WTC11 (cell line): ENCODE data around the gene S100PBP. TPM values are rescaled to one million over a fixed set of nuclear protein-coding genes. Genes with fewer than 3 reads are reported as not detected.

Experiments used
- CDX4 ChIP-seq: fragments of 250-450 bp; sonication (Bioruptor Pico); IDR thresholded peaks from 2 replicates; pipeline ENCODE4 v1.9.0; 2021; ENCODE audit warnings: moderate library complexity, mild to moderate bottlenecking, inconsistent platforms, borderline replicate concordance
- CREB1 ChIP-seq: sonication (generic); formaldehyde crosslinking; IDR thresholded peaks from 2 replicates; pipeline ENCODE4 v1.8.0; 2023; ENCODE audit warnings: mild to moderate bottlenecking, missing genetic modification reagents
- GABPB1 ChIP-seq: sonication (generic); formaldehyde crosslinking; IDR thresholded peaks from 2 replicates; pipeline ENCODE4 v1.8.1; 2023; ENCODE audit warnings: mild to moderate bottlenecking, missing genetic modification reagents
- HMGA2 ChIP-seq: fragments of 250-450 bp; sonication (Bioruptor Pico); IDR thresholded peaks from 2 replicates; pipeline ENCODE4 v1.4.0; 2021; ENCODE audit warnings: mild to moderate bottlenecking, moderate library complexity
- NFYB ChIP-seq: sonication (generic); formaldehyde crosslinking; conservative IDR thresholded peaks from 2 replicates; pipeline ENCODE4 v1.8.0; 2022; ENCODE audit warnings: low read depth, missing genetic modification reagents
- NR1H2 ChIP-seq: sonication (generic); formaldehyde crosslinking; IDR thresholded peaks from 2 replicates; pipeline ENCODE4 v1.9.0; 2021; ENCODE audit warnings: mild to moderate bottlenecking, moderate library complexity, missing genetic modification reagents
- NR3C1 ChIP-seq: sonication (generic); formaldehyde crosslinking; conservative IDR thresholded peaks from 2 replicates; pipeline ENCODE4 v1.8.1; 2023; ENCODE audit warnings: low read depth, mild to moderate bottlenecking, missing genetic modification reagents
- OVOL2 ChIP-seq: fragments of 250-450 bp; sonication (Bioruptor Pico); IDR thresholded peaks from 2 replicates; pipeline ENCODE4 v1.9.0; 2021; ENCODE audit warnings: mild to moderate bottlenecking, borderline replicate concordance
- PRDM15 ChIP-seq: sonication (generic); formaldehyde crosslinking; IDR thresholded peaks from 2 replicates; pipeline ENCODE4 v1.8.0; 2022; ENCODE audit warnings: missing genetic modification reagents
- SOX15 ChIP-seq: fragments of 250-450 bp; sonication (Bioruptor Pico); IDR thresholded peaks from 2 replicates; pipeline ENCODE4 v1.9.0; 2021; ENCODE audit warnings: mild to moderate bottlenecking
- SP1 ChIP-seq: sonication (generic); formaldehyde crosslinking; conservative IDR thresholded peaks from 2 replicates; pipeline ENCODE4 v1.8.1; 2022; ENCODE audit warnings: missing genetic modification reagents
- USF2 ChIP-seq: sonication (generic); formaldehyde crosslinking; IDR thresholded peaks from 2 replicates; pipeline ENCODE4 v1.8.1; 2023; ENCODE audit warnings: mild to moderate bottlenecking, missing genetic modification reagents, moderate library complexity
- ZMAT4 ChIP-seq: fragments of 250-450 bp; sonication (Bioruptor Pico); IDR thresholded peaks from 2 replicates; pipeline ENCODE4 v1.9.0; 2021; ENCODE audit warnings: mild to moderate bottlenecking
- ZNF425 ChIP-seq: fragments of 250-450 bp; sonication (Bioruptor Pico); conservative IDR thresholded peaks from 2 replicates; pipeline ENCODE4 v1.9.0; 2021; ENCODE audit warnings: mild to moderate bottlenecking
- total RNA-seq: library from RNA; stranded (reverse); gene quantifications from 3 replicates; pipeline ENCODE4 v1.2.3, GENCODE V29; 2021
- TF ChIP-seq, protein P1 (sequence below): sonication (generic); formaldehyde crosslinking; conservative IDR thresholded peaks from 2 replicates; pipeline ENCODE4 v1.8.1; 2022; ENCODE audit warnings: mild to moderate bottlenecking, missing genetic modification reagents
- TF ChIP-seq, protein P2 (sequence below): sonication (generic); formaldehyde crosslinking; IDR thresholded peaks from 2 replicates; pipeline ENCODE4 v1.8.0; 2022; ENCODE audit warnings: mild to moderate bottlenecking, missing genetic modification reagents
- TF ChIP-seq, protein P3 (sequence below): fragments of 250-450 bp; sonication (Bioruptor Pico); IDR thresholded peaks from 2 replicates; pipeline ENCODE4 v2.1.2; 2022; ENCODE audit warnings: mild to moderate bottlenecking, moderate library complexity
- TF ChIP-seq, protein P4 (sequence below): fragments of 250-450 bp; sonication (Bioruptor Pico); IDR thresholded peaks from 2 replicates; pipeline ENCODE4 v1.8.0; 2021; ENCODE audit warnings: mild to moderate bottlenecking

Gene S100PBP
- total RNA-seq, 1 experiment from 2014 or later: 62.9 TPM

DNA sequence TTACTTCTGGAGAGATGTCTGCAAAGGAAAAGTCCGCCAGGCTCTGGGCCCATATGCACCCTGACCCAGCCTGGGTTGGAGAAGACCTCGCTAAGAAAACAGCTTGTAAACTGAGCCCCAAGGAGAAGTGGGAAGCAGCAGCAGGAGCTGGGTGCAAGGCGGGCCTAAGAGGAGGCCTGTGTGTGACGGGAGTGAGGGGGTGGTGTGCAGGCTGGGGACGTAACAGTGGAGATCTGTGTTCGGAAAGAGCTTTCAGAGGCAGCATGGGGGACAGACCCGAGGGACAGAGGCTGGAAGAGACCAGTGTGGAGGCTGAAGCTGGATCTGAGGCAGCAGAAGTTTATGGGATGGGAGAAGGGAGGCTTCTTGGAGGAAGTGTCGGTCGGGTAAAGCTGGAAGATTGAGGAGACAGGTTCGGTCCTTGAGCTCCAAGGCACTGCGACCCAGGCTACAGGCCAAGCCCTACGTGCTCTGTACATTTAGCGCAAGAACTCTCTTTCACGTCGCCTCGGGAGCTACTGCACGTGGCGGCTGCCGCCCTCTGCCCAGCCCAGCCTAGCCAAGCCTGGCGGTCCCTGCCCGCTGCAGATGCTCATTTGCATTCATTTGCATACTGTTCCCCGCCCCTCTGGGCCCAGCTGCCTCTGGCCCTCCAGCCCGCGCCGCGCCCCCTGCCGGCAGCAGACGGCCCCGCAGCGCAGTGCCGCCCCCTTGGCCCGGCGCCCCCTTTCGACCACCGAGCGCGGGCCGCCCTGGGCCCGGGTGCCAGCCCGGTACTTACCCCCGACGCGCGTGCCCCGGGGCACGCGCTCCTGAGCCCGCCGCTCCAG lies 75.1 kb downstream of the S100PBP start (continued):
- TF ChIP-seq, protein P1, sequence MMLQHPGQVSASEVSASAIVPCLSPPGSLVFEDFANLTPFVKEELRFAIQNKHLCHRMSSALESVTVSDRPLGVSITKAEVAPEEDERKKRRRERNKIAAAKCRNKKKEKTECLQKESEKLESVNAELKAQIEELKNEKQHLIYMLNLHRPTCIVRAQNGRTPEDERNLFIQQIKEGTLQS (CRISPR knock-in tag): no peak
- no peak for TF ChIP-seq ZMAT4 (CRISPR knock-in tag)
- TF ChIP-seq ZNF425 (CRISPR knock-in tag): no peak
- TF ChIP-seq OVOL2: no peak
- no peak for TF ChIP-seq HMGA2 (CRISPR knock-in tag)
- TF ChIP-seq PRDM15: peak; percentile 70
- peak; percentile 94 for TF ChIP-seq SP1 (CRISPR knock-in tag)
- no peak for TF ChIP-seq SOX15 (CRISPR knock-in tag)
- peak; percentile 67; the same call in 1 of the 2 replicates for TF ChIP-seq CREB1 (CRISPR knock-in tag)
- TF ChIP-seq, protein P2, sequence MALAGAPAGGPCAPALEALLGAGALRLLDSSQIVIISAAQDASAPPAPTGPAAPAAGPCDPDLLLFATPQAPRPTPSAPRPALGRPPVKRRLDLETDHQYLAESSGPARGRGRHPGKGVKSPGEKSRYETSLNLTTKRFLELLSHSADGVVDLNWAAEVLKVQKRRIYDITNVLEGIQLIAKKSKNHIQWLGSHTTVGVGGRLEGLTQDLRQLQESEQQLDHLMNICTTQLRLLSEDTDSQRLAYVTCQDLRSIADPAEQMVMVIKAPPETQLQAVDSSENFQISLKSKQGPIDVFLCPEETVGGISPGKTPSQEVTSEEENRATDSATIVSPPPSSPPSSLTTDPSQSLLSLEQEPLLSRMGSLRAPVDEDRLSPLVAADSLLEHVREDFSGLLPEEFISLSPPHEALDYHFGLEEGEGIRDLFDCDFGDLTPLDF (CRISPR knock-in tag): no peak
- TF ChIP-seq NFYB (CRISPR knock-in tag): no peak
- no peak for TF ChIP-seq NR3C1 (CRISPR knock-in tag)
- TF ChIP-seq NR1H2: no peak
- TF ChIP-seq, protein P3, sequence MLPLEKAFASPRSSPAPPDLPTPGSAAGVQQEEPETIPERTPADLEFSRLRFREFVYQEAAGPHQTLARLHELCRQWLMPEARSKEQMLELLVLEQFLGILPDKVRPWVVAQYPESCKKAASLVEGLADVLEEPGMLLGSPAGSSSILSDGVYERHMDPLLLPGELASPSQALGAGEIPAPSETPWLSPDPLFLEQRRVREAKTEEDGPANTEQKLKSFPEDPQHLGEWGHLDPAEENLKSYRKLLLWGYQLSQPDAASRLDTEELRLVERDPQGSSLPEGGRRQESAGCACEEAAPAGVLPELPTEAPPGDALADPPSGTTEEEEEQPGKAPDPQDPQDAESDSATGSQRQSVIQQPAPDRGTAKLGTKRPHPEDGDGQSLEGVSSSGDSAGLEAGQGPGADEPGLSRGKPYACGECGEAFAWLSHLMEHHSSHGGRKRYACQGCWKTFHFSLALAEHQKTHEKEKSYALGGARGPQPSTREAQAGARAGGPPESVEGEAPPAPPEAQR (CRISPR knock-in tag): no peak
- no peak for TF ChIP-seq GABPB1
- no peak for TF ChIP-seq USF2 (CRISPR knock-in tag)
- TF ChIP-seq, protein P4, sequence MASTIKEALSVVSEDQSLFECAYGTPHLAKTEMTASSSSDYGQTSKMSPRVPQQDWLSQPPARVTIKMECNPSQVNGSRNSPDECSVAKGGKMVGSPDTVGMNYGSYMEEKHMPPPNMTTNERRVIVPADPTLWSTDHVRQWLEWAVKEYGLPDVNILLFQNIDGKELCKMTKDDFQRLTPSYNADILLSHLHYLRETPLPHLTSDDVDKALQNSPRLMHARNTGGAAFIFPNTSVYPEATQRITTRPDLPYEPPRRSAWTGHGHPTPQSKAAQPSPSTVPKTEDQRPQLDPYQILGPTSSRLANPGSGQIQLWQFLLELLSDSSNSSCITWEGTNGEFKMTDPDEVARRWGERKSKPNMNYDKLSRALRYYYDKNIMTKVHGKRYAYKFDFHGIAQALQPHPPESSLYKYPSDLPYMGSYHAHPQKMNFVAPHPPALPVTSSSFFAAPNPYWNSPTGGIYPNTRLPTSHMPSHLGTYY (CRISPR knock-in tag): no peak
- TF ChIP-seq CDX4 (CRISPR knock-in tag): no peak
